WTC11 (cell line): Measurements from ENCODE around the gene CMTM6.

ENCODE experiments used
- CBFB ChIP-seq: sonication (generic); formaldehyde crosslinking; IDR thresholded peaks from 2 replicates; pipeline ENCODE4 v1.8.1; 2022; ENCODE audit warnings: mild to moderate bottlenecking, low read depth, missing genetic modification reagents
- E2F5 ChIP-seq: sonication (generic); formaldehyde crosslinking; IDR thresholded peaks from 2 replicates; pipeline ENCODE4 v1.8.1; 2022; ENCODE audit warnings: mild to moderate bottlenecking, moderate library complexity, missing genetic modification reagents
- IRF1 ChIP-seq: sonication (generic); formaldehyde crosslinking; IDR thresholded peaks from 2 replicates; pipeline ENCODE4 v1.8.0; 2023; ENCODE audit warnings: missing genetic modification reagents
- JUN ChIP-seq: sonication (generic); formaldehyde crosslinking; IDR thresholded peaks from 2 replicates; pipeline ENCODE4 v1.8.0; 2023; ENCODE audit warnings: mild to moderate bottlenecking, missing genetic modification reagents
- KAT7 ChIP-seq: sonication (generic); formaldehyde crosslinking; IDR thresholded peaks from 2 replicates; pipeline ENCODE4 v1.8.1; 2023; ENCODE audit warnings: missing genetic modification reagents, mild to moderate bottlenecking, borderline replicate concordance
- NFYB ChIP-seq: sonication (generic); formaldehyde crosslinking; conservative IDR thresholded peaks from 2 replicates; pipeline ENCODE4 v1.8.0; 2022; ENCODE audit warnings: low read depth, missing genetic modification reagents
- NR3C1 ChIP-seq: sonication (generic); formaldehyde crosslinking; conservative IDR thresholded peaks from 2 replicates; pipeline ENCODE4 v1.8.1; 2023; ENCODE audit warnings: low read depth, mild to moderate bottlenecking, missing genetic modification reagents
- RELA ChIP-seq: sonication (generic); formaldehyde crosslinking; IDR thresholded peaks from 2 replicates; pipeline ENCODE4 v1.8.1; 2022; ENCODE audit warnings: missing genetic modification reagents, mild to moderate bottlenecking, borderline replicate concordance
- TEAD4 ChIP-seq: sonication (generic); formaldehyde crosslinking; IDR thresholded peaks from 2 replicates; pipeline ENCODE4 v1.8.0; 2022; ENCODE audit warnings: mild to moderate bottlenecking, missing genetic modification reagents
- ZNF263 ChIP-seq: sonication (generic); formaldehyde crosslinking; IDR thresholded peaks from 2 replicates; pipeline ENCODE4 v1.8.1; 2022; ENCODE audit warnings: low read depth, mild to moderate bottlenecking, moderate library complexity, missing genetic modification reagents
- TF ChIP-seq, protein P1 (sequence below): sonication (generic); formaldehyde crosslinking; IDR thresholded peaks from 2 replicates; pipeline ENCODE4 v1.8.1; 2023; ENCODE audit warnings: mild to moderate bottlenecking, missing genetic modification reagents, moderate library complexity
- TF ChIP-seq, protein P2 (sequence below): fragments of 200-600 bp; IDR thresholded peaks from 2 replicates; pipeline ENCODE4 v1.8.0; 2022; ENCODE audit warnings: antibody characterized with exemption
- TF ChIP-seq, protein P3 (sequence below): sonication (generic); formaldehyde crosslinking; IDR thresholded peaks from 2 replicates; pipeline ENCODE4 v1.8.0; 2022; ENCODE audit warnings: mild to moderate bottlenecking, missing genetic modification reagents

- TF ChIP-seq, protein P1, sequence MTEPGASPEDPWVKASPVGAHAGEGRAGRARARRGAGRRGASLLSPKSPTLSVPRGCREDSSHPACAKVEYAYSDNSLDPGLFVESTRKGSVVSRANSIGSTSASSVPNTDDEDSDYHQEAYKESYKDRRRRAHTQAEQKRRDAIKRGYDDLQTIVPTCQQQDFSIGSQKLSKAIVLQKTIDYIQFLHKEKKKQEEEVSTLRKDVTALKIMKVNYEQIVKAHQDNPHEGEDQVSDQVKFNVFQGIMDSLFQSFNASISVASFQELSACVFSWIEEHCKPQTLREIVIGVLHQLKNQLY (CRISPR knock-in tag) = no peak
- no peak for TF ChIP-seq JUN (CRISPR knock-in tag)
- TF ChIP-seq ZNF263 (CRISPR knock-in tag) = no peak
- TF ChIP-seq, protein P2, sequence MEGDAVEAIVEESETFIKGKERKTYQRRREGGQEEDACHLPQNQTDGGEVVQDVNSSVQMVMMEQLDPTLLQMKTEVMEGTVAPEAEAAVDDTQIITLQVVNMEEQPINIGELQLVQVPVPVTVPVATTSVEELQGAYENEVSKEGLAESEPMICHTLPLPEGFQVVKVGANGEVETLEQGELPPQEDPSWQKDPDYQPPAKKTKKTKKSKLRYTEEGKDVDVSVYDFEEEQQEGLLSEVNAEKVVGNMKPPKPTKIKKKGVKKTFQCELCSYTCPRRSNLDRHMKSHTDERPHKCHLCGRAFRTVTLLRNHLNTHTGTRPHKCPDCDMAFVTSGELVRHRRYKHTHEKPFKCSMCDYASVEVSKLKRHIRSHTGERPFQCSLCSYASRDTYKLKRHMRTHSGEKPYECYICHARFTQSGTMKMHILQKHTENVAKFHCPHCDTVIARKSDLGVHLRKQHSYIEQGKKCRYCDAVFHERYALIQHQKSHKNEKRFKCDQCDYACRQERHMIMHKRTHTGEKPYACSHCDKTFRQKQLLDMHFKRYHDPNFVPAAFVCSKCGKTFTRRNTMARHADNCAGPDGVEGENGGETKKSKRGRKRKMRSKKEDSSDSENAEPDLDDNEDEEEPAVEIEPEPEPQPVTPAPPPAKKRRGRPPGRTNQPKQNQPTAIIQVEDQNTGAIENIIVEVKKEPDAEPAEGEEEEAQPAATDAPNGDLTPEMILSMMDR = no peak
- TF ChIP-seq NR3C1 (CRISPR knock-in tag) = no peak
- no peak for TF ChIP-seq E2F5
- no peak for TF ChIP-seq NFYB
- TF ChIP-seq, protein P3, sequence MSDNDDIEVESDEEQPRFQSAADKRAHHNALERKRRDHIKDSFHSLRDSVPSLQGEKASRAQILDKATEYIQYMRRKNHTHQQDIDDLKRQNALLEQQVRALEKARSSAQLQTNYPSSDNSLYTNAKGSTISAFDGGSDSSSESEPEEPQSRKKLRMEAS = no peak
- no peak for TF ChIP-seq KAT7
- no peak for TF ChIP-seq RELA
- TF ChIP-seq CBFB (CRISPR knock-in tag) = no peak
- TF ChIP-seq IRF1 = no peak
- no peak for TF ChIP-seq TEAD4 (CRISPR knock-in tag)
These were observed 42.2 kb upstream of the CMTM6 start for GRCh38 chr3:32544894-32545293.
